ENCODE measurements around the gene L2HGDH. TPM values are rescaled to one million over a fixed set of nuclear protein-coding genes. Genes with fewer than 3 reads are reported as not detected.

L2HGDH gene
- total RNA-seq (2021; ENCODE audit: unreplicated experiment), result 16.9 TPM
- polyA plus RNA-seq (2012), result 9.5 and 9.9 TPM in 2 replicates
- Bru-seq, nascent RNA, result percentile 71 among the genes with signal in this experiment
- percentile 71 among the genes with signal in this experiment for BruChase-seq, experiment 1, labeled RNA remaining after a 6-hour chase
- percentile 71 among the genes with signal in this experiment for BruChase-seq, experiment 2, labeled RNA remaining after a 2-hour chase
- long read RNA-seq, full-length matches to known transcripts, result 8 of 14 reads
- long read RNA-seq, partial matches to known transcripts, result 2 of 14 reads
- long read RNA-seq, other reads (novel, unspliced or antisense), result 4 of 14 reads

GRCh38 chr14:50311972-50312733, at the start of gene L2HGDH, which contains the start of gene DMAC2L:
L2HGDH (minus strand) TSS chr14:50312229; CDS start chr14:50312150, 79 bp downstream.
DMAC2L (plus strand) TSS chr14:50312324; CDS start chr14:50321488, 9,164 bp downstream.
- ChIA-PET RAD21 (ENCODE audit: low non-redundant PET in 1 of 2, low total read pairs in 2 of 2, uncharacterized antibody in 2 of 2, unreplicated experiment in 2 of 2) (interaction anchor here in 1 of 2 experiments (0.8 kb wide), 1 partner anchor 9 kb away, joined by 3 read pairs; no protein-coding TSS in a partner anchor), POLR2A (interaction anchor here (0.6 to 1.6 kb wide), 6 partner anchors 9 to 726 kb away, joined by 3 to 7 read pairs (median 3); partner anchors contain the start of gene RPS29), CTCF (interaction anchor here (0.5 to 1.5 kb wide), 10 partner anchors 9 to 1418 kb away, joined by 3 to 8 read pairs (median 3); partner anchors contain the start of gene CDKL1)
- BruUV-seq (replicated peaks), result no TSS peak
- H3K4me1 ChIP-seq (ENCODE audit: control insufficient read depth in 1 of 2, insufficient read depth in 2 of 2, low read length in 2 of 2), result peaks cover 0 to 27% of the 10 kb centered on the region in 2 experiments; a peak in 3 of 4 replicates
- DNase-seq (ENCODE audit: low read depth, low spot score), result peak; percentile 88
- no peaks in the 10 kb centered on the region for H3K27me3 ChIP-seq (ENCODE audit: insufficient read depth, low read length)
- peak within 1 kb of the TSS; percentile 76 to 87 for H3K4me3 ChIP-seq (replicated peaks in 1 of 2; ENCODE audit: low read depth in 1 of 2, low read length in 2 of 2)
- H3K9ac ChIP-seq (ENCODE audit: low read length), result peak within 1 kb of the TSS; percentile 76
- peaks cover 49% of the 10 kb centered on the region for H3K79me2 ChIP-seq (ENCODE audit: insufficient read depth, low read length)
- H3K36me3 ChIP-seq (ENCODE audit: control insufficient read depth in 1 of 2, insufficient read depth in 2 of 2, low read length in 2 of 2), result no peaks in the 10 kb centered on the region; a peak in 1 of 4 replicates
- H3K4me2 ChIP-seq (ENCODE audit: low read length), result peak within 1 kb of the TSS; percentile 85
- TF ChIP-seq REST (IDR thresholded peaks at IDR 0.05; ENCODE audit: low read depth), result no peak
- TF ChIP-seq CTCF (IDR thresholded peaks at IDR 0.05 in 2 of 3, conservative IDR thresholded peaks at IDR 0.05 in 1 of 3; ENCODE audit: borderline replicate concordance in 1 of 3, insufficient read depth in 1 of 3, low read depth in 2 of 3, low read length in 2 of 3), result 0 out of 6 replicates have a peak, but pooled peaks of 1 of the 3 experiments have one; percentile 33
- 0 out of 2 replicates have a peak, but pooled peaks have one; percentile 19 for TF ChIP-seq RAD21 (IDR thresholded peaks at IDR 0.05; ENCODE audit: low read depth)
- TF ChIP-seq CBX3 (IDR thresholded peaks at IDR 0.05; ENCODE audit: low read depth), result peak; percentile 72; the same call in 1 of the 2 replicates
- TF ChIP-seq SP1 (IDR thresholded peaks at IDR 0.05; ENCODE audit: low read depth), result peak; percentile 61
- TF ChIP-seq CEBPB (IDR thresholded peaks at IDR 0.05; ENCODE audit: low read depth), result no peak
- TF ChIP-seq TCF7L2 (IDR thresholded peaks at IDR 0.05; ENCODE audit: borderline replicate concordance, extremely low read depth, insufficient read depth, insufficient read length), result peak; percentile 64
- TF ChIP-seq YY1 (IDR thresholded peaks at IDR 0.05; ENCODE audit: extremely low read depth, insufficient replicate concordance, low read depth, low read length), result peak; percentile 22
- TF ChIP-seq JUND (IDR thresholded peaks at IDR 0.05), result no peak
- peak; percentile 97 for TF ChIP-seq MAX (IDR thresholded peaks at IDR 0.05)
- 0 out of 2 replicates have a peak, but pooled peaks have one; percentile 49 for TF ChIP-seq ELF1 (IDR thresholded peaks at IDR 0.05; ENCODE audit: borderline replicate concordance, low read depth)
- TF ChIP-seq ZFX (IDR thresholded peaks at IDR 0.05), result peak; percentile 82
- peak; percentile 86 for TF ChIP-seq EGR1 (IDR thresholded peaks at IDR 0.05; ENCODE audit: low read depth)
- peak; percentile 87 for TF ChIP-seq POLR2AphosphoS5 (IDR thresholded peaks at IDR 0.05; ENCODE audit: low read depth, low read length)
- no peak for TF ChIP-seq ZNF274 (IDR thresholded peaks at IDR 0.05; ENCODE audit: low read depth, low read length)
- peak; percentile 54 for TF ChIP-seq POLR2A (IDR thresholded peaks at IDR 0.05; ENCODE audit: borderline replicate concordance, extremely low read depth, insufficient read depth, insufficient read length)
- TF ChIP-seq SIN3A (IDR thresholded peaks at IDR 0.05; ENCODE audit: low read depth), result no peak; the same call in 1 of the 2 replicates
- H4K20me1 ChIP-seq (ENCODE audit: insufficient read depth), result no peaks in the 10 kb centered on the region
- peak; percentile 93 for ATAC-seq
- peak within 1 kb of the TSS; percentile 84 for H3K27ac ChIP-seq (ENCODE audit: low read depth, low read length)
- H3K9me3 ChIP-seq (ENCODE audit: control insufficient read depth in 1 of 2, insufficient read depth in 1 of 2, low read depth in 1 of 2, low read length in 2 of 2), result 0 out of 4 replicates have a peak, but pooled peaks cover 0 to 3% of the 10 kb centered on the region in 2 experiments
- H2AFZ ChIP-seq (ENCODE audit: low read depth, low read length, poor library complexity, severe bottlenecking), result peak within 1 kb of the TSS; percentile 36
- intact Hi-C loops (cut with micrococcal nuclease), result loop anchor here (10.0 kb wide), 1 partner anchor 447 kb away; no protein-coding TSS in a partner anchor
- no peaks in the 10 kb centered on the region for H3K9me2 ChIP-seq (ENCODE audit: insufficient read depth)

Data from HCT116 (cell line).